ENCODE measurements around the gene MTRR.

DNA sequence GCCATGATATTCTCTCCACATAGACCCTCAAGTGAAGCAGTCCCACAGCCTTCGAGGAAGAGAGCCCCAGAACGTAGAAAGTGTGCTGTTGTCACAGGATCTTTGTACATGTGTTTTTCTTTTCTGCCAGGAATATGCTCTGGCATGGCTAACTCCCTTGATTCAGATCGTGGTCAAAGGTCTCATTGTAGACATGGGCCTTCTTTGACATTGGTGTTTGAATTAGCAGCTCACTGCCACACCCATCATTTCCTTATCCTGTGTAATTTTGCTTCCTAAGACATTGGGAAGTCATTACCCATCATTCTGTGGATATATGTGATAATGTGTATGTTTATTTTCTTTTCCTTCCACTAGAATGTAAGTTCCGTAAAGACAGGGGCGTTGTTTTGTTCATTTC is 25.5 kb downstream of the MTRR start:
- TF ChIP-seq, protein P1, sequence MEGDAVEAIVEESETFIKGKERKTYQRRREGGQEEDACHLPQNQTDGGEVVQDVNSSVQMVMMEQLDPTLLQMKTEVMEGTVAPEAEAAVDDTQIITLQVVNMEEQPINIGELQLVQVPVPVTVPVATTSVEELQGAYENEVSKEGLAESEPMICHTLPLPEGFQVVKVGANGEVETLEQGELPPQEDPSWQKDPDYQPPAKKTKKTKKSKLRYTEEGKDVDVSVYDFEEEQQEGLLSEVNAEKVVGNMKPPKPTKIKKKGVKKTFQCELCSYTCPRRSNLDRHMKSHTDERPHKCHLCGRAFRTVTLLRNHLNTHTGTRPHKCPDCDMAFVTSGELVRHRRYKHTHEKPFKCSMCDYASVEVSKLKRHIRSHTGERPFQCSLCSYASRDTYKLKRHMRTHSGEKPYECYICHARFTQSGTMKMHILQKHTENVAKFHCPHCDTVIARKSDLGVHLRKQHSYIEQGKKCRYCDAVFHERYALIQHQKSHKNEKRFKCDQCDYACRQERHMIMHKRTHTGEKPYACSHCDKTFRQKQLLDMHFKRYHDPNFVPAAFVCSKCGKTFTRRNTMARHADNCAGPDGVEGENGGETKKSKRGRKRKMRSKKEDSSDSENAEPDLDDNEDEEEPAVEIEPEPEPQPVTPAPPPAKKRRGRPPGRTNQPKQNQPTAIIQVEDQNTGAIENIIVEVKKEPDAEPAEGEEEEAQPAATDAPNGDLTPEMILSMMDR (IDR thresholded peaks at IDR 0.05), result no peak
- TF ChIP-seq EP300 (IDR thresholded peaks at IDR 0.05), result no peak

All from stomach (tissue), 4 donors.